ENCODE measurements around the gene WDR6.

The WDR6 gene

GRCh38 chr3:49007068-49007770, at the start of gene WDR6:
TSS of gene WDR6 (plus strand) at chr3:49007391. CDS start at chr3:49007432, 41 bp downstream.
- peak; percentile 86 for DNase-seq

- no peak for DNase-seq
Measured at GRCh38 chr3:48960841-48961413, 46.3 kb upstream of the WDR6 start.

- DNase-seq = no peak
Measured at GRCh38 chr3:48962340-48962739, 44.9 kb upstream of the WDR6 start.

GRCh38 chr3:48962939-48963338, 44.3 kb upstream of the WDR6 start:
- no peak for DNase-seq

- no peak for DNase-seq
Measured at GRCh38 chr3:48963591-48963990, 43.6 kb upstream of the WDR6 start.

GRCh38 chr3:48966367-48966766, 40.8 kb upstream of the WDR6 start:
- no peak for DNase-seq

GRCh38 chr3:48966876-48967361, 40.3 kb upstream of the WDR6 start:
- no peak for DNase-seq

- DNase-seq = no peak
Measured at GRCh38 chr3:48970586-48970985, 36.6 kb upstream of the WDR6 start.

GRCh38 chr3:48974076-48974864, 32.9 kb upstream of the WDR6 start:
- DNase-seq = no peak

- DNase-seq = no peak
Measured at GRCh38 chr3:48979451-48979850, 27.7 kb upstream of the WDR6 start.

GRCh38 chr3:48980295-48980694, 26.9 kb upstream of the WDR6 start:
- no peak for DNase-seq

- DNase-seq = no peak
Measured at GRCh38 chr3:48982016-48982415, 25.2 kb upstream of the WDR6 start.

- DNase-seq = no peak
Measured at GRCh38 chr3:48982686-48983085, 24.5 kb upstream of the WDR6 start.

- no peak for DNase-seq
Measured at GRCh38 chr3:48983096-48983495, 24.1 kb upstream of the WDR6 start.

- DNase-seq = no peak
Measured at GRCh38 chr3:48984663-48985062, 22.5 kb upstream of the WDR6 start.

GRCh38 chr3:48985831-48986376, 21.3 kb upstream of the WDR6 start:
- no peak for DNase-seq

- no peak for DNase-seq
Measured at GRCh38 chr3:48989126-48989795, 17.9 kb upstream of the WDR6 start.

GRCh38 chr3:48989796-48990635, 17.2 kb upstream of the WDR6 start, which contains the start of gene P4HTM:
TSS of gene P4HTM (plus strand) at chr3:48990241. CDS start at chr3:48990257, 16 bp downstream.
- DNase-seq = no peak

GRCh38 chr3:48990636-48991469, 16.3 kb upstream of the WDR6 start:
- no peak for DNase-seq

GRCh38 chr3:48991851-48992545, 15.2 kb upstream of the WDR6 start:
- no peak for DNase-seq
